PC-9 (cell line): ENCODE results near the gene PFDN2.

ENCODE experiments used
- EZH2 ChIP-seq: fragments of 200-600 bp; sonication (generic); IDR thresholded peaks from 2 replicates; pipeline ENCODE4 v1.8.0; 2017; ENCODE audit warnings: antibody characterized with exemption, low read depth
- TF ChIP-seq, protein P1 (sequence below): fragments of 200-600 bp; sonication (generic); conservative IDR thresholded peaks from 2 replicates; pipeline ENCODE4 v1.6.1; 2017; ENCODE audit warnings: mixed run types, antibody characterized with exemption, mild to moderate bottlenecking, moderate library complexity

- TF ChIP-seq, protein P1, sequence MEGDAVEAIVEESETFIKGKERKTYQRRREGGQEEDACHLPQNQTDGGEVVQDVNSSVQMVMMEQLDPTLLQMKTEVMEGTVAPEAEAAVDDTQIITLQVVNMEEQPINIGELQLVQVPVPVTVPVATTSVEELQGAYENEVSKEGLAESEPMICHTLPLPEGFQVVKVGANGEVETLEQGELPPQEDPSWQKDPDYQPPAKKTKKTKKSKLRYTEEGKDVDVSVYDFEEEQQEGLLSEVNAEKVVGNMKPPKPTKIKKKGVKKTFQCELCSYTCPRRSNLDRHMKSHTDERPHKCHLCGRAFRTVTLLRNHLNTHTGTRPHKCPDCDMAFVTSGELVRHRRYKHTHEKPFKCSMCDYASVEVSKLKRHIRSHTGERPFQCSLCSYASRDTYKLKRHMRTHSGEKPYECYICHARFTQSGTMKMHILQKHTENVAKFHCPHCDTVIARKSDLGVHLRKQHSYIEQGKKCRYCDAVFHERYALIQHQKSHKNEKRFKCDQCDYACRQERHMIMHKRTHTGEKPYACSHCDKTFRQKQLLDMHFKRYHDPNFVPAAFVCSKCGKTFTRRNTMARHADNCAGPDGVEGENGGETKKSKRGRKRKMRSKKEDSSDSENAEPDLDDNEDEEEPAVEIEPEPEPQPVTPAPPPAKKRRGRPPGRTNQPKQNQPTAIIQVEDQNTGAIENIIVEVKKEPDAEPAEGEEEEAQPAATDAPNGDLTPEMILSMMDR: no peak; the same call in 1 of the 2 replicates
- no peak for TF ChIP-seq EZH2
Measured at GRCh38 chr1:161159087-161159912, 41.5 kb upstream of the PFDN2 start, which contains the start of gene USP21.
